ENCODE results near the gene MB. TPM values are rescaled to one million over a fixed set of nuclear protein-coding genes. Genes with fewer than 3 reads are reported as not detected.

The MB gene
- total RNA-seq, 1 donor from 2014 or later: not detected

GRCh38 chr22:35649636-35650250, 32.6 kb upstream of the MB start:
- FAIRE-seq: no peak
- Histone ChIP-seq H3K4me3 (ENCODE audit: low read depth, low read length) (no peak overlapping the region), H3K36me3 (ENCODE audit: control insufficient read depth, insufficient read depth, low read length) (no peaks in the 10 kb centered on the region), H3K27me3 (ENCODE audit: control insufficient read depth, insufficient read depth, low read length) (no peaks in the 10 kb centered on the region)
- no peak for DNase-seq (ENCODE audit: low read depth)
- TF ChIP-seq CTCF (IDR thresholded peaks at IDR 0.05; ENCODE audit: insufficient read depth, low read length, severe bottlenecking): no peak

GRCh38 chr22:35649026-35649553, 32.0 kb upstream of the MB start:
- no peaks in the 10 kb centered on the region for H3K27me3 ChIP-seq (ENCODE audit: control insufficient read depth, insufficient read depth, low read length)
- peak overlapping the region; percentile 49 for H3K4me3 ChIP-seq (ENCODE audit: low read depth, low read length)
- TF ChIP-seq CTCF (IDR thresholded peaks at IDR 0.05; ENCODE audit: insufficient read depth, low read length, severe bottlenecking): no peak
- FAIRE-seq (no peak), DNase-seq (ENCODE audit: low read depth) (no peak)
- H3K36me3 ChIP-seq (ENCODE audit: control insufficient read depth, insufficient read depth, low read length): no peaks in the 10 kb centered on the region

GRCh38 chr22:35648066-35649025, 31.2 kb upstream of the MB start, which contains the start of gene APOL6:
TSS of gene APOL6 (plus strand) at chr22:35648446. CDS start at chr22:35656426, 7,980 bp downstream.
- no peak for TF ChIP-seq CTCF (IDR thresholded peaks at IDR 0.05; ENCODE audit: insufficient read depth, low read length, severe bottlenecking)
- peak within 1 kb of the TSS; percentile 49 for H3K4me3 ChIP-seq (ENCODE audit: low read depth, low read length)
- H3K27me3 ChIP-seq (ENCODE audit: control insufficient read depth, insufficient read depth, low read length): no peaks in the 10 kb centered on the region
- FAIRE-seq (no peak), DNase-seq (ENCODE audit: low read depth) (peak; percentile 49)
- no peaks in the 10 kb centered on the region for H3K36me3 ChIP-seq (ENCODE audit: control insufficient read depth, insufficient read depth, low read length)

GRCh38 chr22:35645646-35646045, 28.5 kb upstream of the MB start:
- no peak for TF ChIP-seq CTCF (IDR thresholded peaks at IDR 0.05; ENCODE audit: insufficient read depth, low read length, severe bottlenecking)
- no peak for FAIRE-seq
- Histone ChIP-seq H3K27me3 (ENCODE audit: control insufficient read depth, insufficient read depth, low read length) (no peaks in the 10 kb centered on the region), H3K4me3 (ENCODE audit: low read depth, low read length) (no peak overlapping the region), H3K36me3 (ENCODE audit: control insufficient read depth, insufficient read depth, low read length) (no peaks in the 10 kb centered on the region)
- no peak for DNase-seq (ENCODE audit: low read depth)

GRCh38 chr22:35643991-35644390, 26.9 kb upstream of the MB start:
- TF ChIP-seq CTCF (IDR thresholded peaks at IDR 0.05; ENCODE audit: insufficient read depth, low read length, severe bottlenecking): no peak
- H3K4me3 ChIP-seq (ENCODE audit: low read depth, low read length): no peak overlapping the region
- no peaks in the 10 kb centered on the region for H3K27me3 ChIP-seq (ENCODE audit: control insufficient read depth, insufficient read depth, low read length)
- FAIRE-seq (peak; percentile 77), DNase-seq (ENCODE audit: low read depth) (peak; percentile 31)
- H3K36me3 ChIP-seq (ENCODE audit: control insufficient read depth, insufficient read depth, low read length): no peaks in the 10 kb centered on the region
